ENCODE data around the gene SEC11C. TPM values are rescaled to one million over a fixed set of nuclear protein-coding genes. Genes with fewer than 3 reads are reported as not detected.

The SEC11C gene
- total and polyA plus RNA-seq, 2 of the 13 experiments (the other 11 are each of a cell fraction or from before 2014, with no cell fraction given): 71.9 to 297 TPM

DNA sequence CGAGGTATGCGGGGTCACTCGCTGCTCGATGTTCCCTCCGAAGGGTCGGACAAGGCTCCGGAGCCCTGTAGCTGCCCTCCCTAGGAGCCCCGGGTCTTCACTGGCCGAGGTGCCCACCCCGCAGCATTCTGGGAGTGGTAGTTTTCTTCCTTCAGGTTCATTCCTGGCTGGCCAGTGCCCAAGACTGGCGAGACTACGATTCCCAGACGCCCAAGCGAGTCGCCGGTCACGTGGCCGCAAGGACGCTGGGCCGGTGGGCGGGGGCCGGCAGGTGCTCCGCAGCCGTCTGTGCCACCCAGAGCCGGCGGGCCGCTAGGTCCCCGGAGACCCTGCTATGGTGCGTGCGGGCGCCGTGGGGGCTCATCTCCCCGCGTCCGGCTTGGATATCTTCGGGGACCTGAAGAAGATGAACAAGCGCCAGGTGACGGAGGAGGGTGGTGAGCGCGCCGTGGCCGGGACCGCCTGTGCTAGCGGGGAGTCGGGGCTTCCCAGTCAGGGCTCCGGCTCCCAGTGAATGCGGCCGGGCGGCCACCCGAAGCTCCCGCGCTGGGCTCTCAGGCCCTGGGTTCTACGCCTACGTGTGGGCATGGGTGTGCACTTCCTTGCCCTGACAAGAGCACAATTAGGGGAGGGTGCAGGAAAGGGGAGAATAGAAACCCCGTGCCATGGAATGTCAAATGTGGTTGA lies at the start of gene SEC11C (continued):
- TF ChIP-seq SP2 (CRISPR knock-in tag; IDR thresholded peaks at IDR 0.05): peak; percentile 64
- TF ChIP-seq HDAC1 (CRISPR knock-in tag; IDR thresholded peaks at IDR 0.05): peak; percentile 85
- TF ChIP-seq, protein P1, sequence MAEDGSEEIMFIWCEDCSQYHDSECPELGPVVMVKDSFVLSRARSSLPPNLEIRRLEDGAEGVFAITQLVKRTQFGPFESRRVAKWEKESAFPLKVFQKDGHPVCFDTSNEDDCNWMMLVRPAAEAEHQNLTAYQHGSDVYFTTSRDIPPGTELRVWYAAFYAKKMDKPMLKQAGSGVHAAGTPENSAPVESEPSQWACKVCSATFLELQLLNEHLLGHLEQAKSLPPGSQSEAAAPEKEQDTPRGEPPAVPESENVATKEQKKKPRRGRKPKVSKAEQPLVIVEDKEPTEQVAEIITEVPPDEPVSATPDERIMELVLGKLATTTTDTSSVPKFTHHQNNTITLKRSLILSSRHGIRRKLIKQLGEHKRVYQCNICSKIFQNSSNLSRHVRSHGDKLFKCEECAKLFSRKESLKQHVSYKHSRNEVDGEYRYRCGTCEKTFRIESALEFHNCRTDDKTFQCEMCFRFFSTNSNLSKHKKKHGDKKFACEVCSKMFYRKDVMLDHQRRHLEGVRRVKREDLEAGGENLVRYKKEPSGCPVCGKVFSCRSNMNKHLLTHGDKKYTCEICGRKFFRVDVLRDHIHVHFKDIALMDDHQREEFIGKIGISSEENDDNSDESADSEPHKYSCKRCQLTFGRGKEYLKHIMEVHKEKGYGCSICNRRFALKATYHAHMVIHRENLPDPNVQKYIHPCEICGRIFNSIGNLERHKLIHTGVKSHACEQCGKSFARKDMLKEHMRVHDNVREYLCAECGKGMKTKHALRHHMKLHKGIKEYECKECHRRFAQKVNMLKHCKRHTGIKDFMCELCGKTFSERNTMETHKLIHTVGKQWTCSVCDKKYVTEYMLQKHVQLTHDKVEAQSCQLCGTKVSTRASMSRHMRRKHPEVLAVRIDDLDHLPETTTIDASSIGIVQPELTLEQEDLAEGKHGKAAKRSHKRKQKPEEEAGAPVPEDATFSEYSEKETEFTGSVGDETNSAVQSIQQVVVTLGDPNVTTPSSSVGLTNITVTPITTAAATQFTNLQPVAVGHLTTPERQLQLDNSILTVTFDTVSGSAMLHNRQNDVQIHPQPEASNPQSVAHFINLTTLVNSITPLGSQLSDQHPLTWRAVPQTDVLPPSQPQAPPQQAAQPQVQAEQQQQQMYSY (CRISPR knock-in tag; IDR thresholded peaks at IDR 0.05): no peak
- no peak for TF ChIP-seq SMC3 (IDR thresholded peaks at IDR 0.05; ENCODE audit: low read length)
- TF ChIP-seq, protein P2, sequence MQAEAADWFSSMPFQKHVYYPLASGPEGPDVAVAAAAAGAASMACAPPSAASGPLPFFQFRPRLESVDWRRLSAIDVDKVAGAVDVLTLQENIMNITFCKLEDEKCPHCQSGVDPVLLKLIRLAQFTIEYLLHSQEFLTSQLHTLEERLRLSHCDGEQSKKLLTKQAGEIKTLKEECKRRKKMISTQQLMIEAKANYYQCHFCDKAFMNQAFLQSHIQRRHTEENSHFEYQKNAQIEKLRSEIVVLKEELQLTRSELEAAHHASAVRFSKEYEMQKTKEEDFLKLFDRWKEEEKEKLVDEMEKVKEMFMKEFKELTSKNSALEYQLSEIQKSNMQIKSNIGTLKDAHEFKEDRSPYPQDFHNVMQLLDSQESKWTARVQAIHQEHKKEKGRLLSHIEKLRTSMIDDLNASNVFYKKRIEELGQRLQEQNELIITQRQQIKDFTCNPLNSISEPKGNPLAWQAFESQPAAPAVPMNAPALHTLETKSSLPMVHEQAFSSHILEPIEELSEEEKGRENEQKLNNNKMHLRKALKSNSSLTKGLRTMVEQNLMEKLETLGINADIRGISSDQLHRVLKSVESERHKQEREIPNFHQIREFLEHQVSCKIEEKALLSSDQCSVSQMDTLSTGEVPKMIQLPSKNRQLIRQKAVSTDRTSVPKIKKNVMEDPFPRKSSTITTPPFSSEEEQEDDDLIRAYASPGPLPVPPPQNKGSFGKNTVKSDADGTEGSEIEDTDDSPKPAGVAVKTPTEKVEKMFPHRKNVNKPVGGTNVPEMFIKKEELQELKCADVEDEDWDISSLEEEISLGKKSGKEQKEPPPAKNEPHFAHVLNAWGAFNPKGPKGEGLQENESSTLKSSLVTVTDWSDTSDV (CRISPR knock-in tag; IDR thresholded peaks at IDR 0.05): no peak
- TF ChIP-seq NR2F1 (CRISPR knock-in tag; IDR thresholded peaks at IDR 0.05): no peak
- TF ChIP-seq NR3C1 (CRISPR knock-in tag; IDR thresholded peaks at IDR 0.05): no peak
- peak; percentile 54 for TF ChIP-seq YY1 (IDR thresholded peaks at IDR 0.05; ENCODE audit: insufficient read depth, insufficient replicate concordance, low read depth, low read length)
- peak; percentile 79 for TF ChIP-seq ARNTL (CRISPR knock-in tag; IDR thresholded peaks at IDR 0.05)
- 0 out of 2 replicates have a peak, but pooled peaks have one; percentile 20 for TF ChIP-seq U2AF2 (IDR thresholded peaks at IDR 0.05; ENCODE audit: low read depth, low read length)
- TF ChIP-seq, protein P3, sequence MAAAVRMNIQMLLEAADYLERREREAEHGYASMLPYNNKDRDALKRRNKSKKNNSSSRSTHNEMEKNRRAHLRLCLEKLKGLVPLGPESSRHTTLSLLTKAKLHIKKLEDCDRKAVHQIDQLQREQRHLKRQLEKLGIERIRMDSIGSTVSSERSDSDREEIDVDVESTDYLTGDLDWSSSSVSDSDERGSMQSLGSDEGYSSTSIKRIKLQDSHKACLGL (CRISPR knock-in tag; IDR thresholded peaks at IDR 0.05): peak; percentile 66; the same call in 1 of the 2 replicates
- TF ChIP-seq ZNF7 (CRISPR knock-in tag; IDR thresholded peaks at IDR 0.05): no peak
- TF ChIP-seq NFE2L1 (CRISPR knock-in tag; IDR thresholded peaks at IDR 0.05; ENCODE audit: borderline replicate concordance): no peak
- TF ChIP-seq MXD4 (CRISPR knock-in tag; IDR thresholded peaks at IDR 0.05): no peak
- TF ChIP-seq NR1H2 (CRISPR knock-in tag; IDR thresholded peaks at IDR 0.05; ENCODE audit: borderline replicate concordance, low read depth): no peak
- TF ChIP-seq ZNF30 (CRISPR knock-in tag; IDR thresholded peaks at IDR 0.05): no peak
- TF ChIP-seq ZEB1 (IDR thresholded peaks at IDR 0.05; ENCODE audit: insufficient replicate concordance, low read depth): peak; percentile 23
- 0 out of 2 replicates have a peak, but pooled peaks have one; percentile 30 for TF ChIP-seq REL (CRISPR knock-in tag; conservative IDR thresholded peaks at IDR 0.05)
- peak; percentile 73 for TF ChIP-seq ZNF546 (CRISPR knock-in tag; conservative IDR thresholded peaks at IDR 0.05)
- TF ChIP-seq, protein P4, sequence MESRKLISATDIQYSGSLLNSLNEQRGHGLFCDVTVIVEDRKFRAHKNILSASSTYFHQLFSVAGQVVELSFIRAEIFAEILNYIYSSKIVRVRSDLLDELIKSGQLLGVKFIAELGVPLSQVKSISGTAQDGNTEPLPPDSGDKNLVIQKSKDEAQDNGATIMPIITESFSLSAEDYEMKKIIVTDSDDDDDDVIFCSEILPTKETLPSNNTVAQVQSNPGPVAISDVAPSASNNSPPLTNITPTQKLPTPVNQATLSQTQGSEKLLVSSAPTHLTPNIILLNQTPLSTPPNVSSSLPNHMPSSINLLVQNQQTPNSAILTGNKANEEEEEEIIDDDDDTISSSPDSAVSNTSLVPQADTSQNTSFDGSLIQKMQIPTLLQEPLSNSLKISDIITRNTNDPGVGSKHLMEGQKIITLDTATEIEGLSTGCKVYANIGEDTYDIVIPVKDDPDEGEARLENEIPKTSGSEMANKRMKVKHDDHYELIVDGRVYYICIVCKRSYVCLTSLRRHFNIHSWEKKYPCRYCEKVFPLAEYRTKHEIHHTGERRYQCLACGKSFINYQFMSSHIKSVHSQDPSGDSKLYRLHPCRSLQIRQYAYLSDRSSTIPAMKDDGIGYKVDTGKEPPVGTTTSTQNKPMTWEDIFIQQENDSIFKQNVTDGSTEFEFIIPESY (CRISPR knock-in tag; IDR thresholded peaks at IDR 0.05): no peak
- TF ChIP-seq ARNT (IDR thresholded peaks at IDR 0.05): no peak
- no peak for TF ChIP-seq PLRG1 (conservative IDR thresholded peaks at IDR 0.05)
